Gastroesophageal sphincter (tissue), 4 donors: ENCODE results near the gene PLCG2. TPM values are rescaled to one million over a fixed set of nuclear protein-coding genes. Genes with fewer than 3 reads are reported as not detected.

Source experiments
- ATAC-seq: fragments of 150-250 bp; one replicate; pipeline ENCODE4 v1.9.1; 2016; ENCODE audit warnings: mild to moderate bottlenecking, moderate library complexity
- H3K27ac ChIP-seq, 4 donors: fragments of 200-600 bp; sonication (generic) in 3 of 4; 1 replicate in 3 of 4; 2 replicates in 1 of 4; pipeline ENCODE4 v1.5.1; 2016 to 2019
- H3K27me3 ChIP-seq: fragments of 200-600 bp; sonication (generic); one replicate; pipeline ENCODE4 v1.5.1; 2019
- H3K36me3 ChIP-seq, 2 donors: fragments of 200-600 bp; sonication (generic); one replicate each; pipeline ENCODE4 v1.5.1; 2019; ENCODE audit warnings: control low read depth in 1 of 2
- H3K4me1 ChIP-seq, 3 donors: fragments of 200-600 bp; sonication (generic); 1 replicate in 2 of 3; 2 replicates in 1 of 3; pipeline ENCODE4 v1.5.1; 2016 to 2019; ENCODE audit warnings: control low read depth in 2 of 3
- H3K4me3 ChIP-seq, 2 donors: fragments of 200-600 bp; sonication (generic); one replicate each; pipeline ENCODE4 v1.5.1; 2019; ENCODE audit warnings: mild to moderate bottlenecking in 1 of 2, moderate library complexity in 1 of 2
- H3K9me3 ChIP-seq, 3 donors: fragments of 200-600 bp; sonication (generic); one replicate each; pipeline ENCODE4 v1.5.1; 2017 to 2019; ENCODE audit warnings: control low read depth in 2 of 3
- CTCF ChIP-seq, 4 experiments: fragments of 200-600 bp in 2 of 4; fragments of 450-650 bp in 2 of 4; sonication (generic) in 1 of 4; IDR thresholded peaks; one replicate each; pipeline ENCODE4 v1.5.1; 2017 to 2019; ENCODE audit warnings: antibody characterized with exemption in 4 of 4, mild to moderate bottlenecking in 2 of 4, moderate library complexity in 2 of 4
- EP300 ChIP-seq: sonication (generic); formaldehyde crosslinking; IDR thresholded peaks from one replicate; pipeline ENCODE4 v1.6.1; 2017; ENCODE audit warnings: antibody characterized with exemption, mild to moderate bottlenecking
- POLR2A ChIP-seq, 2 donors: fragments of 450-650 bp; IDR thresholded peaks; one replicate each; pipeline ENCODE4 v1.6.1; 2017; ENCODE audit warnings: antibody characterized with exemption in 2 of 2, mild to moderate bottlenecking in 2 of 2, moderate library complexity in 1 of 2
- POLR2AphosphoS5 ChIP-seq: sonication (generic); formaldehyde crosslinking; IDR thresholded peaks from one replicate; pipeline ENCODE4 v1.6.1; 2017; ENCODE audit warnings: antibody characterized with exemption
- WGBS, 2 donors: methylation state at CpG; one replicate each; pipeline ENCODE4 v1.1.5; 2018; ENCODE audit warnings: low coverage in 1 of 2; 5-methylcytosine and 5-hydroxymethylcytosine counted together
- total RNA-seq, 4 donors: library from RNA; depleted of rRNA; stranded (reverse); fragments of >200 nt; gene quantifications; one replicate each; pipeline ENCODE4 v1.1.0, GENCODE V29; 2016

The PLCG2 gene
- total RNA-seq, 4 donors from 2014 or later = 6.2 to 11.4 (median 8.1) TPM

GRCh38 chr16:81826523-81826922 is 47.4 kb downstream of the PLCG2 start:
- no peaks in the 10 kb centered on the region for H3K36me3 ChIP-seq

GRCh38 chr16:81830845-81831540 is 51.9 kb downstream of the PLCG2 start:
- Histone ChIP-seq H3K9me3 (no peaks in the 10 kb centered on the region), H3K36me3 (no peaks in the 10 kb centered on the region), H3K4me1 (no peaks in the 10 kb centered on the region), H3K4me3 (no peak overlapping the region), H3K27ac (no peak overlapping the region), H3K27me3 (peaks cover 19% of the 10 kb centered on the region)
- ATAC-seq = no peak
- WGBS, 2 donors = 35 to 41% methylated on average over 8 of the region's 9 CpGs
- TF ChIP-seq EP300 (no peak), POLR2AphosphoS5 (no peak), CTCF (IDR thresholded peaks at IDR 0.05) (no peak), POLR2A (IDR thresholded peaks at IDR 0.05) (no peak)

More at GRCh38 chr16:81826523-81826922, 47.4 kb downstream of the PLCG2 start:
- WGBS, 2 donors = 80% methylated on average over 2 to 5 of the region's 5 CpGs
- TF ChIP-seq EP300 (no peak), CTCF (IDR thresholded peaks at IDR 0.05) (no peak), POLR2AphosphoS5 (no peak), POLR2A (IDR thresholded peaks at IDR 0.05) (no peak)
- H3K9me3 ChIP-seq = no peaks in the 10 kb centered on the region
- no peak overlapping the region for H3K4me3 ChIP-seq
- ATAC-seq = no peak
- no peaks in the 10 kb centered on the region for H3K27me3 ChIP-seq
- H3K27ac ChIP-seq = no peak overlapping the region
- no peaks in the 10 kb centered on the region for H3K4me1 ChIP-seq

- H3K36me3 ChIP-seq = no peaks in the 10 kb centered on the region
- no peak overlapping the region for H3K27ac ChIP-seq
- peak; percentile 39 for ATAC-seq
- whole genome bisulfite sequencing, 2 donors = no CpG with 5 or more reads among the region's 8 CpGs
- H3K4me1 ChIP-seq = no peaks in the 10 kb centered on the region
- H3K4me3 ChIP-seq = no peak overlapping the region
- H3K27me3 ChIP-seq = peaks cover 19% of the 10 kb centered on the region
- H3K9me3 ChIP-seq = no peaks in the 10 kb centered on the region
- TF ChIP-seq POLR2AphosphoS5 = no peak
- no peak for TF ChIP-seq CTCF (IDR thresholded peaks at IDR 0.05)
- no peak for TF ChIP-seq EP300
- no peak for TF ChIP-seq POLR2A (IDR thresholded peaks at IDR 0.05)
These were observed 52.6 kb downstream of the PLCG2 start for GRCh38 chr16:81831722-81832126.

- Histone ChIP-seq H3K9me3 (no peaks in the 10 kb centered on the region), H3K4me1 (no peaks in the 10 kb centered on the region), H3K4me3 (no peak overlapping the region), H3K27ac (no peak overlapping the region), H3K27me3 (peaks cover 21% of the 10 kb centered on the region), H3K36me3 (no peaks in the 10 kb centered on the region)
- ATAC-seq = no peak
- no peak for TF ChIP-seq POLR2AphosphoS5
- no peak for TF ChIP-seq POLR2A (IDR thresholded peaks at IDR 0.05)
- TF ChIP-seq EP300 = no peak
- WGBS, 2 donors = 79 to 100% methylated on average over 1 to 9 of the region's 12 CpGs
These were observed 53.9 kb downstream of the PLCG2 start for GRCh38 chr16:81832801-81833547.

GRCh38 chr16:81833751-81834150 is 54.7 kb downstream of the PLCG2 start:
- no peaks in the 10 kb centered on the region for H3K4me1 ChIP-seq
- H3K9me3 ChIP-seq = no peaks in the 10 kb centered on the region
- H3K27ac ChIP-seq = no peak overlapping the region
- H3K27me3 ChIP-seq = peaks cover 23% of the 10 kb centered on the region
- no peaks in the 10 kb centered on the region for H3K36me3 ChIP-seq
- no peak for ATAC-seq
- no peak overlapping the region for H3K4me3 ChIP-seq
- 92 to 93% methylated on average over 4 to 5 of the region's 10 CpGs for WGBS, 2 donors
- TF ChIP-seq CTCF (IDR thresholded peaks at IDR 0.05) (no peak), POLR2AphosphoS5 (no peak), POLR2A (IDR thresholded peaks at IDR 0.05) (no peak), EP300 (no peak)
